Caco-2 (cell line): Measurements from ENCODE around the gene CLHC1. TPM values are rescaled to one million over a fixed set of nuclear protein-coding genes. Genes with fewer than 3 reads are reported as not detected.

ENCODE experiments used
- BruUV-seq: library from RNA; stranded (reverse); fragments of 400-500 nt; replicated peaks from 2 replicates; lab custom pipeline; 2021; lab: Mats Ljungman, UMichigan
- CTCF ChIA-PET: fragments of 300-600 bp; sonication (Branson Sonifier 250); formaldehyde crosslinking; loops from one replicate; lab custom pipeline; 2022; ENCODE audit warnings: antibody characterized with exemption; lab: Charles Lee
- POLR2A ChIA-PET: fragments of 300-600 bp; sonication (Branson Sonifier 250); formaldehyde crosslinking; loops from one replicate; lab custom pipeline; 2022; ENCODE audit warnings: antibody characterized with exemption; lab: Charles Lee
- DNase-seq, 2 experiments: peaks; one replicate each; pipeline versions ENCODE4 v3.0.0 to v3.0.0-alpha.2; 2020 to 2022
- H3K27me3 ChIP-seq: replicated peaks from 2 replicates; pipeline ENCODE4 v1.6.0; 2011; ENCODE audit warnings: low read length; ENCODE audit not compliant: control insufficient read depth, insufficient read depth
- H3K36me3 ChIP-seq: 2 replicates; pipeline ENCODE4 v1.5.1; 2011; ENCODE audit warnings: low read length; ENCODE audit not compliant: control insufficient read depth, insufficient read depth
- H3K4me1 ChIP-seq: fragments of 250-450 bp; sonication (Bioruptor Pico); 2 replicates; pipeline ENCODE4 v1.5.1; 2020; ENCODE audit warnings: mild to moderate bottlenecking
- H3K4me3 ChIP-seq: 2 replicates; pipeline ENCODE4 v1.5.1; 2011; ENCODE audit warnings: low read depth, mild to moderate bottlenecking, control low read depth, low read length
- H3K9me3 ChIP-seq: fragments of 250-450 bp; sonication (Bioruptor Pico); 2 replicates; pipeline ENCODE4 v1.5.1; 2020; ENCODE audit warnings: mild to moderate bottlenecking, moderate library complexity
- H3K27ac Mint-ChIP-seq: one replicate; pipeline ENCODE4 v1.8.0; 2022; ENCODE audit warnings: mixed read lengths; ENCODE audit not compliant: unreplicated experiment
- H3K27me3 Mint-ChIP-seq: one replicate; pipeline ENCODE4 v1.8.0; 2022; ENCODE audit warnings: mixed read lengths; ENCODE audit not compliant: insufficient read depth, unreplicated experiment
- H3K36me3 Mint-ChIP-seq: one replicate; pipeline ENCODE4 v1.8.0; 2022; ENCODE audit warnings: mild to moderate bottlenecking, mixed read lengths; ENCODE audit not compliant: insufficient read depth, unreplicated experiment
- H3K4me1 Mint-ChIP-seq: one replicate; pipeline ENCODE4 v1.8.0; 2022; ENCODE audit warnings: low read depth, mixed read lengths; ENCODE audit not compliant: unreplicated experiment
- H3K4me3 Mint-ChIP-seq: one replicate; pipeline ENCODE4 v1.8.0; 2022; ENCODE audit warnings: mild to moderate bottlenecking, moderate library complexity, mixed read lengths; ENCODE audit not compliant: unreplicated experiment
- H3K9me3 Mint-ChIP-seq: one replicate; pipeline ENCODE4 v1.8.0; 2022; ENCODE audit warnings: mixed read lengths; ENCODE audit not compliant: unreplicated experiment
- intact Hi-C: fragments of 100-400 bp; cut with micrococcal nuclease; formaldehyde crosslinking; loops from one replicate; pipeline ENCODE4 v1.10.0; 2022; ENCODE audit not compliant: unreplicated experiment
- total RNA-seq: library from RNA; stranded (reverse); gene quantifications from 2 replicates; pipeline ENCODE4 v1.2.3, GENCODE V29; 2022
- TF ChIP-seq, protein P1 (sequence below), 2 experiments: fragments of 200-600 bp in 1 of 2; IDR thresholded peaks; 1 replicate in 1 of 2; 2 replicates in 1 of 2; pipeline versions ENCODE4 v1.5.1 to v1.8.0; 2011 to 2022; ENCODE audit warnings: antibody characterized with exemption in 1 of 2, control low read depth in 1 of 2, inconsistent platforms in 1 of 2, low read depth in 1 of 2, low read length in 1 of 2, mild to moderate bottlenecking in 1 of 2, moderate library complexity in 1 of 2; ENCODE audit not compliant: insufficient read depth in 1 of 2, severe bottlenecking in 1 of 2, unreplicated experiment in 1 of 2

The CLHC1 gene
- total RNA-seq, 1 experiment from 2014 or later: 13.4 TPM

- no peaks in the 10 kb centered on the region for H3K27me3 ChIP-seq
- no peaks in the 10 kb centered on the region for H3K27me3 Mint-ChIP-seq
- no peaks in the 10 kb centered on the region for H3K36me3 ChIP-seq
- intact Hi-C loops: no loop called here
- TF ChIP-seq, protein P1, sequence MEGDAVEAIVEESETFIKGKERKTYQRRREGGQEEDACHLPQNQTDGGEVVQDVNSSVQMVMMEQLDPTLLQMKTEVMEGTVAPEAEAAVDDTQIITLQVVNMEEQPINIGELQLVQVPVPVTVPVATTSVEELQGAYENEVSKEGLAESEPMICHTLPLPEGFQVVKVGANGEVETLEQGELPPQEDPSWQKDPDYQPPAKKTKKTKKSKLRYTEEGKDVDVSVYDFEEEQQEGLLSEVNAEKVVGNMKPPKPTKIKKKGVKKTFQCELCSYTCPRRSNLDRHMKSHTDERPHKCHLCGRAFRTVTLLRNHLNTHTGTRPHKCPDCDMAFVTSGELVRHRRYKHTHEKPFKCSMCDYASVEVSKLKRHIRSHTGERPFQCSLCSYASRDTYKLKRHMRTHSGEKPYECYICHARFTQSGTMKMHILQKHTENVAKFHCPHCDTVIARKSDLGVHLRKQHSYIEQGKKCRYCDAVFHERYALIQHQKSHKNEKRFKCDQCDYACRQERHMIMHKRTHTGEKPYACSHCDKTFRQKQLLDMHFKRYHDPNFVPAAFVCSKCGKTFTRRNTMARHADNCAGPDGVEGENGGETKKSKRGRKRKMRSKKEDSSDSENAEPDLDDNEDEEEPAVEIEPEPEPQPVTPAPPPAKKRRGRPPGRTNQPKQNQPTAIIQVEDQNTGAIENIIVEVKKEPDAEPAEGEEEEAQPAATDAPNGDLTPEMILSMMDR (IDR thresholded peaks at IDR 0.05; ENCODE audit: insufficient read depth in 1 of 2, low read depth in 1 of 2, low read length in 1 of 2, severe bottlenecking in 1 of 2, unreplicated experiment in 1 of 2): no peak
- ChIA-PET POLR2A (no interaction called here), CTCF (interaction anchor here (0.7 kb wide), 1 partner anchor 242 kb away, joined by 3 read pairs; no protein-coding TSS in a partner anchor)
- no peaks in the 10 kb centered on the region for H3K36me3 Mint-ChIP-seq
- H3K9me3 ChIP-seq: no peaks in the 10 kb centered on the region
- peaks cover 30% of the 10 kb centered on the region for H3K4me1 Mint-ChIP-seq
- peak overlapping the region; percentile 73 for H3K27ac Mint-ChIP-seq
- BruUV-seq: no TSS peak
- H3K4me1 ChIP-seq: peaks cover 13% of the 10 kb centered on the region
- no peaks in the 10 kb centered on the region for H3K9me3 Mint-ChIP-seq
- no peak for DNase-seq
- no peak overlapping the region for H3K4me3 Mint-ChIP-seq
- H3K4me3 ChIP-seq: no peak overlapping the region
These were observed 90.3 kb downstream of the CLHC1 start for GRCh38 chr2:55141572-55142413.

GRCh38 chr2:55140316-55141219 is 91.5 kb downstream of the CLHC1 start:
- peak overlapping the region; percentile 73 for H3K27ac Mint-ChIP-seq
- TF ChIP-seq, protein P1 (IDR thresholded peaks at IDR 0.05; ENCODE audit: insufficient read depth in 1 of 2, low read depth in 1 of 2, low read length in 1 of 2, severe bottlenecking in 1 of 2, unreplicated experiment in 1 of 2): no peak
- Histone ChIP-seq H3K4me1 (peaks cover 26% of the 10 kb centered on the region), H3K36me3 (no peaks in the 10 kb centered on the region), H3K4me3 (no peak overlapping the region), H3K27me3 (no peaks in the 10 kb centered on the region), H3K9me3 (no peaks in the 10 kb centered on the region)
- DNase-seq: no peak
- no peaks in the 10 kb centered on the region for H3K36me3 Mint-ChIP-seq
- H3K4me3 Mint-ChIP-seq: no peak overlapping the region
- ChIA-PET POLR2A (no interaction called here), CTCF (interaction anchor here (0.7 kb wide), 1 partner anchor 241 kb away, joined by 3 read pairs; no protein-coding TSS in a partner anchor)
- peaks cover 42% of the 10 kb centered on the region for H3K4me1 Mint-ChIP-seq
- H3K9me3 Mint-ChIP-seq: no peaks in the 10 kb centered on the region
- H3K27me3 Mint-ChIP-seq: no peaks in the 10 kb centered on the region
- intact Hi-C loops: no loop called here
- BruUV-seq: no TSS peak

DNA sequence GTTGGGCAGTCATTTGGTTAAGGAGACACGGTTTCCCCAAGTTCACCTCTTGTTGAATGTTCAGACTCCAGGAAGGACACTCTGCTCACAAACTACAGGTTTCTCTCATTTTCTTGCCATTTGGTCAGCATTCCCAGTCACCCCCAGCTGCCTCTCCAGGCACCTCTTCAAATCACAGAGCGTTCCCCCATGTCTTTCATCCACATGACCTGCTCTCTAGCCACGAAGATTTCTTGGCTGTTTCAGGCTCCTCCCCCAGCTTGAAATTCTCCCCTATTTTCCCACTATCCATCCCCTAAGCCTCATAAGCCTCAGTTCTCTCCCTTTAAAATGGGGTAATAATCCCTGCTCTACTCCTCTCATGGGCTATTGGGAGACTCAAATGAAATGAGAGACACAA is 92.8 kb downstream of the CLHC1 start:
- peaks cover 43% of the 10 kb centered on the region for H3K4me1 Mint-ChIP-seq
- no peaks in the 10 kb centered on the region for H3K27me3 Mint-ChIP-seq
- no peak overlapping the region for H3K27ac Mint-ChIP-seq
- CTCF ChIA-PET: no interaction called here
- Histone ChIP-seq H3K4me1 (peaks cover 33% of the 10 kb centered on the region), H3K4me3 (no peak overlapping the region), H3K9me3 (no peaks in the 10 kb centered on the region), H3K27me3 (no peaks in the 10 kb centered on the region), H3K36me3 (no peaks in the 10 kb centered on the region)
- no peak overlapping the region for H3K4me3 Mint-ChIP-seq
- intact Hi-C loops: no loop called here
- no TSS peak for BruUV-seq
- H3K9me3 Mint-ChIP-seq: no peaks in the 10 kb centered on the region
- POLR2A ChIA-PET: no interaction called here
- TF ChIP-seq, protein P1 (IDR thresholded peaks at IDR 0.05; ENCODE audit: insufficient read depth in 1 of 2, low read depth in 1 of 2, low read length in 1 of 2, severe bottlenecking in 1 of 2, unreplicated experiment in 1 of 2): no peak
- DNase-seq: no peak
- no peaks in the 10 kb centered on the region for H3K36me3 Mint-ChIP-seq
